HG03095 (cell line): ENCODE data around the gene HCFC1.

Experiments used
- ATAC-seq: cut with Tn5 transposase; IDR thresholded peaks from one replicate; pipeline ENCODE4 v1.9.1; 2021; ENCODE audit warnings: moderate library complexity; ENCODE audit not compliant: unreplicated experiment

HCFC1 gene

GRCh38 chrX:153959649-153960048 lies 12.0 kb downstream of the HCFC1 start:
- no peak for ATAC-seq

DNA sequence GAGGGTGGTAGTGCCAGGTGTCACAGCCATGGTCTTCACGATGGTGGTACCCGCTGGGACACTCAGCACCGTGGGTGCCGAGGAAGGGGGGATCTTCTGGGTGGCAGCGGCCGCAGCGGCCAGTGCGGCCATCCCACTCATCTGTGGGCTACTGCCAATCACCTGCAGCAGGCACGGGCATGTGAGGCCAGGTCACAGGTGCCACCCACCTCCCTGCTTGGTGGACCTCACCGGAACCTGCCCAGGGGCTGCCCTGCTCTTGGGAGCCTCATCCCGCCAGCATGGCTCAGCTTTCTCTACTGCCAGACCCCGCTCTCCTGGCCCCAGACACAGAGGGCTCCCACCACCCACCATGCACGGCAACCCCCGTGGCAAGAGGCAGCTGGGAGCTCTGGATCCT lies 13.0 kb downstream of the HCFC1 start:
- ATAC-seq = no peak

- no peak for ATAC-seq
Measured at GRCh38 chrX:153957224-153957623, 14.4 kb downstream of the HCFC1 start.

DNA sequence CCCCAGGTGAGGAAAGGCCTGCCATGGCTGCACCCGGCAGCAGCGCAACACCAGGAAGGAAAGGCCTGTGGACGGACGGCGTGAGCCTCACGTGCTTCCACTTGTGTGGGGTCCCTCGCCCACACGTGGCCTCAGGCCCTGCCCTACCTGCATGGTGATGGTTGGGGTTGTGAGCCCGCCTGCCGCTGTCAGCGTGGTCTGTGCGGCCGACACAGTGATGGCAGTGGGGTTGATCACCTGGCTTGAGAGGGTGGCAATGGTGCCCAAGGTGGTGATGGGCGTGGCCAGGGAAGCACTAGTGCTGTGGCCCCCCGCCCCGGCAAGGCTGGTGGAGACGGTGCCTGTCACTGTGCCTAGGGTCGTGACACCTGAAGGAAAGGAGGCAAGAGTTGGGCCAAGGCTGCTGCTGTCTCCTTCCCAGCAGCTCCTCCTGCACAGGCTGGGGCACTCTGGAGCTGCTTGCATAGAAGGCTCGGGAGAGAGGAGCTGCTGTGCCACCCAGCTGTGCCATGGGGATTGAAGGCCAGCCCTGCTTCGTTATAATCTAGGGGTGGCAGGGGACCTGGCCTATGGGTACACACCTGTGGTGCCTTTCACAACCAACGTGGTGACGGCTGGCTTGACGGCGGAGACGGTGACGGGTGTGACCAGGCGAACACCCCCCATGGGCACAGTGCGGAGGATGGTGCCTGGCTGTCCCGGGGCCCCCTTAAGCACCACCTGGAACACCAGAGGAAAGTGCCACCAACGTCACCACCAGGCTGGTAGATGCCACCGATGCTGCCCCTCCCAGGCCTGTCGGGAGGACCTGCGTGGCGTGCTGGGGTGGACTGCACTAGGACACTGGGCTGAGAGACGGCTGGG lies 15.3 kb downstream of the HCFC1 start:
- ATAC-seq = no peak

- ATAC-seq = no peak
Measured at GRCh38 chrX:153955228-153955732, 16.3 kb downstream of the HCFC1 start.

DNA sequence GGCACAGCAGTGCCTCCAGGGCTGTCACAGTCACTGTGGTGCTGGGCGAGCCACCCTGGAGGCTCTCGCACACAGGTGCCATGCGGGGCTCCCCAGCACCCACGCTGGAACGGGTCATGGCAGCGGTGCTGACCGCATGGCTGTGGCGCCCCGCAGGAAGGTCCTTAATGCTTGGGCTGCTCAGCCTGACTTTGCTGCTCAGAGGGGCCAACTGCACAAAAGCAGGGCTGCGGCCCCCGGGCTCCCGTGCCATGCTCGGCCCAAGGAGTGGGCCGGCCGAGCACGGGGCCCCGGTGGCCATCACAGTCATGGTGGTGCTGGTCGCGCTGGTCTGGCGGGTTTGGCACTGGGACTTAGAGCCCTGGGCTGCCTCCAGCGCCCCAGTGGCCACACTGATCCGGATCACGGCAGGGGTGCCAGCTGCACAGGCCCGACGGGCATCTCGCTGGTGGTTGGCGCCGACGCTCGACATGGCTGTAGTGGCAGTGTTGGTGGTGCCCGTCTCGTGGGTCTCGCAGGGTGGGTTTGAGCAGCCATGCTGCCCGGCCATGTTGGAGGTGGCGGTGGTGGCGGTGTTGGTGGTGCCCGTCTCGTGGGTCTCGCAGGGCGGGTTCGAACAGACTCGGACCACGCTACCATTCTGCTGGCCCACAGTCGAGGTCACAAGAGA lies 16.9 kb downstream of the HCFC1 start:
- no peak for ATAC-seq

- ATAC-seq = no peak
Measured at GRCh38 chrX:153953892-153954557, 17.6 kb downstream of the HCFC1 start.

DNA sequence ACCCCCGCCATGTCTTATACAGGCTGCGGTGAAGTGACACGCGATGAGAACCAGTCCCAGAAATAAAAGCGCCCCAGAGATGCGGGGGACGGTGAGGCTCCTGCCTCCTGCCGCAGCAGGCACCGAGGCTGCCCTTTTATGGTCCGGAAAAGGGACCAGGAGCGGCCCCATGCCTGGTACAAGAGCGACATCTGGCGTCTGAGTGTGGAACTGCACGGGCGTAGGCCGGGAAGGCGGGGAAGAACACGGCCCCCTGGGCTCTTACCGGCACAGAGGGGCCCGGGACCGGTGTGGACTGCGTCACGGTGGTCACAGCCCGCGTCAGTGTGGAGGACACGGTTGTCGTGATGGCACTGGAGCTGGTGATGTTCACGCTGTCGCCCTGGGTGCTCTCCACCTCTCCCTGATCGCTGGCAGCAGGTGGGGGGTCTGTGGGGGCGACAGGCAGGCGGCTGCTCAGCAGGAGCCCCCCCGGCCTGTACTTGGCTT lies 18.2 kb downstream of the HCFC1 start:
- ATAC-seq = no peak

GRCh38 chrX:153952373-153953026 lies 19.1 kb downstream of the HCFC1 start:
- no peak for ATAC-seq

DNA sequence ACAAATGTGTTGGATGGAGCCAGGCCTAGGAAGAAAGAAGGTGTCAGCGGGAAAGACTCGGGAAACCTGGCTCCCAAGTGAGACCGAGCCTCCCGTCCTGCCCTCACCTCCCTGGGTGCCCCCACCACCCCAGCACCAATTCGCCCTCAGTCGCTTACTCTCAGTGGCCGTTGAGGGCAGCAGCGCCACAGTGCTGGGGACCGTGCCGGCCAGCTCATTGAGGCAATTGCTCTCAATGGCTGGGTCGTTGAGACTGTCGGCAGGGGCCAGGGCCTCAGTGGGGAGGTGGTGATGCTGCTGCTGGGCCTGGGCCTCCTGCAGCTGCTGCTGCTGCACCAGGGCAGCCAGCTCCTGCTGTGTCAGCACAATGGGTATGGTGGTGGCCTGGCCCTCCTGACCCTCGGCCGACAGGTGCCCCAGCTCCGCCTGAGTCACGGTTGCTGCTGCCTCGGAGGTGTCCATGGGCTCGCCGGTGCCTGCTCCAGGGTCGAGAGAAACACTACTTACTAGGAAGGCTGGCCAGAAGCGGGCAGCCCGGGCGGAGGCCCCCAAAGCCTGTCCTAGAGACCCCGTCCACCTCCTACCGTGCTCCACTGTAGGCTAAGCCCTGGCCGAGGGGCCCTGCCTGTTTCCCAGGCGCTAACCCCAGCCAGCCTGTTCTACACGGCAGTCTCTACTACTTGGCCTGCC lies 19.8 kb downstream of the HCFC1 start:
- no peak for ATAC-seq

GRCh38 chrX:153950127-153950526 lies 21.5 kb downstream of the HCFC1 start:
- ATAC-seq = no peak

- no peak for ATAC-seq
Measured at GRCh38 chrX:153948847-153949805, 22.5 kb downstream of the HCFC1 start.

DNA sequence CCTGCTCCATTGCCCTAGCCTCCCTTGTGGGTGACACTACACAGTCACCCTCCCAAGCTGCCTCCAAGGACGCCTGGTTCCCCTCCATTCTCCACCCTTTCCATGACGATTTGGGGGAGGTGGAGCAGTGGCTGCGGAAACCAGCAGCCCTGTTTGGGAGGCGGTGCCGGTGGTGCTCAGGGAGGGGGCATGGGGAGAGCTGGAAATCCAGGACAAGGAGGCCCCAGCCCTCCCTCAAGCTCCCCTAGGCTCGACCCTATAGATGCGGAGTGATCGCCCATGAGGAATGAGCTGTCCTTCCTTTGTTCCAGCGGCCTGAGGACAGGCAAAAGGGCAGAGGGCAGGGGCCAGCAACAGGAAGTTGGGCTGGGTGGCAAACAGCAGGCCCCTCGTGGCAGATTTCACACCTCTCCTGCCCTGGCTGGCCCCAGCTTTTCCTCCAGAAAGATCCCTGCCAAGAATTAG lies 23.6 kb downstream of the HCFC1 start:
- ATAC-seq = no peak

GRCh38 chrX:153947009-153947769 lies 24.4 kb downstream of the HCFC1 start:
- ATAC-seq = peak; percentile 58

DNA sequence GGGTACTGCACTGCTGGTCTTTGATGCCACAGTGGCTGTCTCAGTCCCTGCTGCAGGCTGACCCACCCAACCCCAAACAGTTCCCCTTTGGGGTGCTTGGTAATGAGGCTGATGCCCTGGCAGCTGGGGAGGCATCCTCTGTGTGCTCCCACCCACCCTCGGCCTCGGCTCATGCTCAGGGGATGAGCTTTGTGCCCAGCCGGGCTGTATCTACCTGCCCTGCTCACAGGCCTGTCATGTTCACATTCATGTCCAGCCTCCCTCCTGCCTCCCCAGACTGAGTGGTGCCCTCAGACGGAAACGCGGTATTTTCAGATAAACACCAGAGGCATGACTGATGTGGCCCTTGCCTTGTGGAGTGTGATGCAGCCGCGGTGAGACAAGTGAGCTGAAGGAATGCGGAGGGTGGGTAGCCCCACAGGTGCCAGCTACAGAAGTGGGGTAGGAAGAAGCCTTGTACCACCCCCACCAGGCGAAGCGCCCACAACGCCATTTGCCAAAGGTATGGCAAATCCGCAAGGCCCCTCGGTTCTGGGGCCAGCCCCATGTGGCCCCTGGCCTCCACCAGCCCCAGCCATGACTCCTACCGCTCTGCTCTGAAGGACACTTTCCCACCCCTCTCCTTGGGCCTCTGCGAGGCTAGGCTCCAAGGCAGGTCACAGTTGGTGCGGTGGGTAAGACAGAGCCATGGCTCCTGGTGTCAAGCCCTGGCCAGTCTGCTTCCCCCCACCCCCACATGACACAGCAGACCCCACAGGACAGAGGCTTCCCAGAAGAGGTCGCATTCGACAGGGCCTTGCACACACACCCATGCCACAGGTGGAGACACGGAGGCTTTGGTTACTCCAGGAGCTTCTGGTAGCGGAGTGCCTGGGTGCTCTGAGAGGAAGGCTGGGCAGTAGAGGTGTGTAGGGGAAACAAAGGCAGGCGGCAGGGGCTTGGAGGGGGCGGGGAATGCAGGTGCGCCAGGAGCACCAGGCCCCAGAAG lies 25.4 kb downstream of the HCFC1 start:
- no peak for ATAC-seq

DNA sequence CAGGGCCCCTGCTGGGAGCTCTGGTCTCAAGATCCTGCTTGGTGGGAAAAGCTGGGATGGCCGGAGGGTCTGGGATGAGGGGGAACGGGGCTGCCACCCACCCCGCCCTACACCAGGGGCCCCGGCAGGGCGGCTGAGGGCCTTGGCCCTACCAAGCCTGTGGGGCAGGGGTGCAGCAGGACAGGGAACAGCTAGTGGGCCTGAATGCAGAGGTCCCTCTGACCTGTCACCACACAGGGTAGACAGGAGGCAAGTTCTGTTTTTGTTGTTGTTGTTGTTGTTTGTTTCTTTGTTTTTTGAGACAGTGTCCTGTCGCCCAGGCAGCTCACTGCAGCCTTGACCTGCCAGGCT lies 26.8 kb downstream of the HCFC1 start:
- ATAC-seq = no peak

- no peak for ATAC-seq
Measured at GRCh38 chrX:153944140-153944799, 27.3 kb downstream of the HCFC1 start, which contains the start of gene RENBP. TSS of gene RENBP (minus strand) at chrX:153944643. CDS start at chrX:153944610, 33 bp downstream.
